ENCODE measurements around the gene CALR3.
A peak's percentile ranks its signal among the peaks of the same experiment; 100 is the strongest.

CALR3 gene

GRCh38 chr19:16461630-16462051, 34.3 kb downstream of the CALR3 start:
- no peak overlapping the region for H3K4me2 ChIP-seq (ENCODE audit: low read length)
- H3K36me3 ChIP-seq (ENCODE audit: insufficient read depth, low read length): no peaks in the 10 kb centered on the region
- no peak overlapping the region for H3K4me3 ChIP-seq (ENCODE audit: low read length)
- H3K4me1 ChIP-seq (ENCODE audit: control insufficient read depth, insufficient read depth, low read length): peaks cover 44% of the 10 kb centered on the region
- no peak overlapping the region for H3K9ac ChIP-seq (ENCODE audit: low read depth, low read length)
- H3K9me3 ChIP-seq (replicated peaks; ENCODE audit: low read length): no peaks in the 10 kb centered on the region
- H3K27me3 ChIP-seq (ENCODE audit: control insufficient read depth, insufficient read depth, low read length): no peaks in the 10 kb centered on the region

DNA sequence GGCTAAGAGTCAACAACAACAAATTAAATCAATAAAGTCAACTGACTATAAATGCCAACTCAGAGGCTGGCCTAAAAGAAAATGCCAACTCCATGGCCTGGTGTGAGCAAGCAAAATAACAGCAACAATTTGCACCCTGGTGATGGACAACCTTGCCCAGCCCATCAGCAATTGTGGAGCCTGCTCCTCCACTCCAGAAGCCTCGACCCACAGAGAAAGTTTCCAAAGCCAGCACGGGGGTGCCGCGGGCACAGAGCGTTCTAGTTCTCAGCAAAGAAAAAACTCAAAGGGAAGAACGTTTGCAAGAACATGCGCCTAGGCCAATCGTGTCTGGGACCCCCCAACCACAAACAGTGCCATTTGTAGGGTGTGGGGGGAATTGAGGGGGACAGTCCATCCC, 35.5 kb downstream of the CALR3 start:
- no peak overlapping the region for H3K4me3 ChIP-seq (ENCODE audit: low read length)
- no peaks in the 10 kb centered on the region for H3K27me3 ChIP-seq (ENCODE audit: control insufficient read depth, insufficient read depth, low read length)
- no peak overlapping the region for H3K9ac ChIP-seq (ENCODE audit: low read depth, low read length)
- H3K9me3 ChIP-seq (replicated peaks; ENCODE audit: low read length): no peaks in the 10 kb centered on the region
- no peak overlapping the region for H3K4me2 ChIP-seq (ENCODE audit: low read length)
- peaks cover 46% of the 10 kb centered on the region for H3K4me1 ChIP-seq (ENCODE audit: control insufficient read depth, insufficient read depth, low read length)
- H3K36me3 ChIP-seq (ENCODE audit: insufficient read depth, low read length): no peaks in the 10 kb centered on the region

GRCh38 chr19:16459680-16460079, 36.3 kb downstream of the CALR3 start:
- Histone ChIP-seq H3K9me3 (replicated peaks; ENCODE audit: low read length) (no peaks in the 10 kb centered on the region), H3K9ac (ENCODE audit: low read depth, low read length) (no peak overlapping the region), H3K4me2 (ENCODE audit: low read length) (no peak overlapping the region), H3K27me3 (ENCODE audit: control insufficient read depth, insufficient read depth, low read length) (no peaks in the 10 kb centered on the region), H3K4me1 (ENCODE audit: control insufficient read depth, insufficient read depth, low read length) (peaks cover 46% of the 10 kb centered on the region), H3K4me3 (ENCODE audit: low read length) (no peak overlapping the region), H3K36me3 (ENCODE audit: insufficient read depth, low read length) (no peaks in the 10 kb centered on the region)

DNA sequence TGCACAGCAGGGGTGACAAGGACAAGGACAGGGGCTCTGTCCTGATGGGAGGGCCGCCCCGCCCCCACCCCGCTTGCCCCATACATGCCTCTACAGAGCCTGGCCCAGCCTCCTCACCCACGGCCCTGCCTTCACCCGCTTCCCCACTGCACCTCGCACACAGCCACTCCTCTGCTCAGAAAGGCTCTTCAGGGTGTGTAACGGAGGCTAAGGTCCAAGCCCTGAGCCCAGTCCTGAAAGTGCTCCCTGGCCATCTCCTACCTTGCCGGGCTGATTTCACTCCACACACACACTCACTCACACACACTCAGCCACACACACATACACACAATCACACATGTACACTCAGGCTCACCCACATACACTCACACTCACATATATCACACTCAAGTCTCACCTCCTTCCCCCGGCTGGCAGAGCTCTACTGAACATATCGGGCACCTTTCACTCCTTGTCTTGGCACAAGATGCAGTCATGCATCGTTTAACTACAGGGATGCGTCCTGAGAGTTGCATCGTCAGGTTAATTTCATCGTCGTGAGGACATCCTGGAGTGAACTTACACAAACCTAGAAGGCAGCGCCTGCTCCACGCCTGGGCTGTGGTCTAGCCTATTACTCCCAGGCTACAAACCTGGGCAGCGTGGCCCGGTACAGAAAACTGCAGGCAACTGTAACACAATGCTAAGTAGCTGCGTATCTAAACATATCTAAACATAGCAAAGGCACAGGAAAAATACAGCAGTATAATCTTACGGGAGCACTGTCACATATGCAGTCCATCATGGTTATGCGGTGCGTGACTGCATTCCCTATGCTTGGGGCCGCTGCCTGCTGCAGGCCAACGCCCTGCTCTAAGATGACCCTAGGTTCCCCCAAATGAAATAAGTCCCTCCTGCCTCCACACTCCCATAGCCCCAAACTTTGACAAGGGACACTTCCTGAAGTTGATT, 37.3 kb downstream of the CALR3 start:
- Histone ChIP-seq H3K4me2 (ENCODE audit: low read length) (no peak overlapping the region), H3K4me1 (ENCODE audit: control insufficient read depth, insufficient read depth, low read length) (peaks cover 42% of the 10 kb centered on the region), H3K27me3 (ENCODE audit: control insufficient read depth, insufficient read depth, low read length) (no peaks in the 10 kb centered on the region), H3K36me3 (ENCODE audit: insufficient read depth, low read length) (no peaks in the 10 kb centered on the region), H3K9ac (ENCODE audit: low read depth, low read length) (no peak overlapping the region), H3K9me3 (replicated peaks; ENCODE audit: low read length) (no peaks in the 10 kb centered on the region), H3K4me3 (ENCODE audit: low read length) (no peak overlapping the region)

DNA sequence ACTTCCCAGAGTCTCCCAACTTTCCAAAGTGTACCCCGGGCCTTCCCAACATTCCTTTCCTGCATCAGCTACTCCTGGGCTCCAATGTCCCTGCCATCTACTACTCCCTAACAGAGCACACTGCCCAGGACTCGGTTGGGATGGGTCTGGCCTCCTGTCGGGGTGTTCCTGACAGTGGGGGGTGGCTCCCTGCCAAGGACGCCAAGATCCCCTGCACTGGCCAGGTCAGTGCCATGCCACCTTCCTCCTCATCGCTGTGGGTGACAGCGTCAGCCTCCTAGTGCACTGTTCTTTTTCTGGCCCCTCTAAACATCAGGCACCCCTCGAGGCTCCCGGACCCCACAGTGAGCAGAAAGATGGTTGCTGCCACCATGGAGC, 38.0 kb downstream of the CALR3 start:
- Histone ChIP-seq H3K36me3 (ENCODE audit: insufficient read depth, low read length) (no peaks in the 10 kb centered on the region), H3K4me2 (ENCODE audit: low read length) (peak overlapping the region; percentile 79), H3K4me1 (ENCODE audit: control insufficient read depth, insufficient read depth, low read length) (peaks cover 35% of the 10 kb centered on the region), H3K9ac (ENCODE audit: low read depth, low read length) (no peak overlapping the region), H3K9me3 (replicated peaks; ENCODE audit: low read length) (no peaks in the 10 kb centered on the region), H3K27me3 (ENCODE audit: control insufficient read depth, insufficient read depth, low read length) (no peaks in the 10 kb centered on the region), H3K4me3 (ENCODE audit: low read length) (no peak overlapping the region)

DNA sequence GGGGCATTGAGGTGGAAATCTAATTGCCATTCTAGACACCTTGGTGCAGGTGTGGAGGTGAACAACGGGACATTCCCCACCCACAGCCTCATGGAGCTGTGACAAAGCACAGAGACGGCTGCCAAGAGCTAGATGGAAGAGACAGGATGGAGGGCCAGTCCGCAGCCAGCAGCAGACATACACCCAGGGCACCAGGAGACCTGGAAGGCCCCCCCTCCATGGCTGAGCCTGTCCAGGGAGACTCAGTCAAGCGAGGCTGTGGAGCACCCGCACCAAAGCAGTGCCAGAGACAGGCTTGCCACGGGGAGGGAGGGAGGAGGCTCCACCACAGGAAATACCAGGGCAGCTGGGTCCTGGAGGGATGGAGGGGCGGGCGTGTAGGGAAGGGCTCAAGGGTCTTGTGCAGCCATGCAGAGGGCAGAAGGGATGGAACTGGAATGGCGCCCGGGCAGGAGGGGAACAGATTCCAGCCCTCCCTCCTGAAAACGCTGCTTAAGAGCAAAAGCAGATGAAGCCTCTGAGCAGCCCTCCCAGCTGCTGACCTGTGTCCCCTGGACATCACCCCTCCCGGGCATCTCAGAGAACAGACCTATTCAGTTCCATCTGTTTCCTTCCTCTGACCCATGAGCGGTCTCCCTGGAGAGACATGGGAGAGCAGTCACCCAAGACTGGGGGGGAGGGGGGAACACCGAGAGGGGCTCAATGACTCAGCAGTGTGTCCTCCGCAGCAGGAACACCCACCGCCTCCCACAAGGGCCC, 38.6 kb downstream of the CALR3 start:
- peak overlapping the region; percentile 79 for H3K4me2 ChIP-seq (ENCODE audit: low read length)
- peak overlapping the region; percentile 38 for H3K9ac ChIP-seq (ENCODE audit: low read depth, low read length)
- no peaks in the 10 kb centered on the region for H3K9me3 ChIP-seq (replicated peaks; ENCODE audit: low read length)
- peaks cover 30% of the 10 kb centered on the region for H3K4me1 ChIP-seq (ENCODE audit: control insufficient read depth, insufficient read depth, low read length)
- H3K36me3 ChIP-seq (ENCODE audit: insufficient read depth, low read length): no peaks in the 10 kb centered on the region
- no peaks in the 10 kb centered on the region for H3K27me3 ChIP-seq (ENCODE audit: control insufficient read depth, insufficient read depth, low read length)
- H3K4me3 ChIP-seq (ENCODE audit: low read length): peak overlapping the region; percentile 45

GRCh38 chr19:16456652-16457194, 39.2 kb downstream of the CALR3 start:
- no peaks in the 10 kb centered on the region for H3K9me3 ChIP-seq (replicated peaks; ENCODE audit: low read length)
- H3K36me3 ChIP-seq (ENCODE audit: insufficient read depth, low read length): no peaks in the 10 kb centered on the region
- peak overlapping the region; percentile 45 for H3K4me3 ChIP-seq (ENCODE audit: low read length)
- peak overlapping the region; percentile 38 for H3K9ac ChIP-seq (ENCODE audit: low read depth, low read length)
- H3K4me2 ChIP-seq (ENCODE audit: low read length): peak overlapping the region; percentile 79
- H3K27me3 ChIP-seq (ENCODE audit: control insufficient read depth, insufficient read depth, low read length): no peaks in the 10 kb centered on the region
- peaks cover 28% of the 10 kb centered on the region for H3K4me1 ChIP-seq (ENCODE audit: control insufficient read depth, insufficient read depth, low read length)

DNA sequence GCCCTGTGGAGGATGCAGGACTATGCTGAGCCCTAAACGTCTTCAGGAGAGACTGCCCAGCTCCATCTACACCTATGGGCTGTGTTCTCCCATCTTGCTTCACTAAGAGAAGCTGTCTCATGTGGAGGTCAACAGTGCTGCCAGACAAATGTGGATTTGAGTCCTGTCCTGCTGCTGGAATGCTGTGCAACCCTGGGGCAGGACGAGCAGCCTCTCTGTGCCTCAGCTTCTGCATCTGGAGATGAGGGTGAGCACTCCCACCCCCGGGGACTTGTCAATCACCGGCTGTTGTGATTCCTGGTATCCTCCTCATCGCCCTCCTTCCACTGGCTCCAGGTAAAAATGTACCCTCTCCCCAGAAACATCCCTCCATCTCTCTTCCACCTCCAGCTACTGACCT, 40.5 kb downstream of the CALR3 start:
- no peak overlapping the region for H3K4me2 ChIP-seq (ENCODE audit: low read length)
- H3K4me3 ChIP-seq (ENCODE audit: low read length): no peak overlapping the region
- no peaks in the 10 kb centered on the region for H3K36me3 ChIP-seq (ENCODE audit: insufficient read depth, low read length)
- peaks cover 22% of the 10 kb centered on the region for H3K4me1 ChIP-seq (ENCODE audit: control insufficient read depth, insufficient read depth, low read length)
- H3K9me3 ChIP-seq (replicated peaks; ENCODE audit: low read length): no peaks in the 10 kb centered on the region
- H3K9ac ChIP-seq (ENCODE audit: low read depth, low read length): no peak overlapping the region
- no peaks in the 10 kb centered on the region for H3K27me3 ChIP-seq (ENCODE audit: control insufficient read depth, insufficient read depth, low read length)

DNA sequence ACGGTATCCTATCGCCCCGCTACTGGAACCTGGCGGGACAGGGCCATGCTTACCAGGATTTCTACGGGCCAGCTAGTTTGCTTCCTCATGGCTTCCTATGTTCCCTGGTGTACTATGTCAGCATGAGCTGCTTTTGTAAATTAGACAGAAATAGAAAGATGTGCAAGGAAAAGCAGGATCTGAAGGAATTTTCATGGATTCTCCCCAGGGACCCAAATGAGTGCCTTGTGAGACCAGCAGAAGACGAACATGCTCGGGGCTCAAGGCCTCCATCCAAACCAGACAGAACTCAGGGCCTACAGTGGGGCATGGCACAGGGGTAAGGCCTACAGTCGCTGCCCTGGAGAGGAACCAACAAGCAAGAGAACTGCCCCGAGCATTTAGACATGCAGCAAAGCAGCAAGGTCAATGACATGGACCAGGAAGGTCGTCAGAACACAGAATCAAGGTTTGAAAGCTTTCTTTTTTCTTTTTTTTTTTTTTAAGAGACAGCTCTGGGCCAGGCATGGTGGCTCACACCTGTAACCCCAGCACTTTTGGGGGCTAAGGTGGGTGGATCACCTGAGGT, 41.5 kb downstream of the CALR3 start:
- no peaks in the 10 kb centered on the region for H3K9me3 ChIP-seq (replicated peaks; ENCODE audit: low read length)
- H3K4me1 ChIP-seq (ENCODE audit: control insufficient read depth, insufficient read depth, low read length): peaks cover 22% of the 10 kb centered on the region
- no peak overlapping the region for H3K4me2 ChIP-seq (ENCODE audit: low read length)
- H3K36me3 ChIP-seq (ENCODE audit: insufficient read depth, low read length): no peaks in the 10 kb centered on the region
- H3K4me3 ChIP-seq (ENCODE audit: low read length): no peak overlapping the region
- H3K27me3 ChIP-seq (ENCODE audit: control insufficient read depth, insufficient read depth, low read length): no peaks in the 10 kb centered on the region
- no peak overlapping the region for H3K9ac ChIP-seq (ENCODE audit: low read depth, low read length)

DNA sequence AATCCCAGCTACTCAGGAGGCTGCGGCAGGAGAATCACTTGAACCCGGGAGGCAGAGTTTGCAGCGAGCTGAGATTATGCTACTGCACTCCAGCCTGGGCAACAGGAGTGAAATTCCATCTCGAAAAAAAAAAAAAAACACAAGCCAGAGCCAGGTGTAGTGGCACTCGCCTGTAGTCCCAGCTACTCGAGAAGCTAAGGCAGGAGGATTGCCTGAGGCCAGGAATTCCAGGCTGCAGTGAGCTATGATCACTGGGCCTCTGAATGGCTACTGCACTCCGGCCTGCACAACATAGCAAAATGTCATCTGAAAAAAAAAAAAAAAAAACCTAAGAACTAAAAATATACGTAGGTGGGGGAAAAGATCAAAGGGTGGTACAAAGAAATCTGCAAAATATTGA, 43.6 kb downstream of the CALR3 start:
- no peak overlapping the region for H3K4me3 ChIP-seq (ENCODE audit: low read length)
- no peaks in the 10 kb centered on the region for H3K9me3 ChIP-seq (replicated peaks; ENCODE audit: low read length)
- H3K9ac ChIP-seq (ENCODE audit: low read depth, low read length): no peak overlapping the region
- no peaks in the 10 kb centered on the region for H3K36me3 ChIP-seq (ENCODE audit: insufficient read depth, low read length)
- no peaks in the 10 kb centered on the region for H3K27me3 ChIP-seq (ENCODE audit: control insufficient read depth, insufficient read depth, low read length)
- H3K4me2 ChIP-seq (ENCODE audit: low read length): no peak overlapping the region
- peaks cover 14% of the 10 kb centered on the region for H3K4me1 ChIP-seq (ENCODE audit: control insufficient read depth, insufficient read depth, low read length)

- H3K4me3 ChIP-seq (ENCODE audit: low read length): no peak overlapping the region
- no peak overlapping the region for H3K4me2 ChIP-seq (ENCODE audit: low read length)
- no peak overlapping the region for H3K9ac ChIP-seq (ENCODE audit: low read depth, low read length)
- no peaks in the 10 kb centered on the region for H3K36me3 ChIP-seq (ENCODE audit: insufficient read depth, low read length)
- H3K27me3 ChIP-seq (ENCODE audit: control insufficient read depth, insufficient read depth, low read length): no peaks in the 10 kb centered on the region
- no peaks in the 10 kb centered on the region for H3K9me3 ChIP-seq (replicated peaks; ENCODE audit: low read length)
- peaks cover 25% of the 10 kb centered on the region for H3K4me1 ChIP-seq (ENCODE audit: control insufficient read depth, insufficient read depth, low read length)
Measured at GRCh38 chr19:16449330-16449961, 46.5 kb downstream of the CALR3 start.

Data from skeletal muscle satellite cell (primary cell).